OCI-LY7 (cell line): Measurements from ENCODE around the gene CNPPD1.

Source experiments
- CTCF ChIP-seq: fragments of 200-600 bp; sonication (generic); conservative IDR thresholded peaks from 2 replicates; pipeline ENCODE4 v1.5.1; 2014; ENCODE audit warnings: mild to moderate bottlenecking, antibody characterized with exemption, low read length, moderate library complexity, mixed read lengths
- EZH2phosphoT487 ChIP-seq: fragments of 200-600 bp; sonication (generic); IDR thresholded peaks from 2 replicates; pipeline ENCODE4 v1.6.1; 2018; ENCODE audit warnings: low read depth, borderline replicate concordance, mild to moderate bottlenecking, mixed run types, antibody characterized with exemption, low read length, moderate library complexity, mixed read lengths

- no peak for TF ChIP-seq CTCF
- no peak for TF ChIP-seq EZH2phosphoT487
Observed at GRCh38 chr2:219169930-219170654, 6.6 kb downstream of the CNPPD1 start, which contains the start of gene SLC23A3.
